Duodenal mucosa (tissue), 2 donors: Measurements from ENCODE around the gene SLC6A15.

ENCODE experiments used
- H3K27ac ChIP-seq: one replicate; pipeline ENCODE4 v1.7.0; 2013; ENCODE audit warnings: low read depth, low read length
- H3K27me3 ChIP-seq, 2 donors: one replicate each; pipeline ENCODE4 v1.7.0; 2013; ENCODE audit warnings: low read length in 2 of 2, control low read depth in 1 of 2; ENCODE audit not compliant: insufficient read depth in 2 of 2, control insufficient read depth in 1 of 2
- H3K36me3 ChIP-seq, 2 donors: one replicate each; pipeline ENCODE4 v1.7.0; 2013; ENCODE audit warnings: low read length in 2 of 2, control low read depth in 1 of 2; ENCODE audit not compliant: insufficient read depth in 2 of 2, control insufficient read depth in 1 of 2
- H3K4me1 ChIP-seq, 2 donors: one replicate each; pipeline ENCODE4 v1.7.0; 2013; ENCODE audit warnings: low read length in 2 of 2, control low read depth in 1 of 2; ENCODE audit not compliant: insufficient read depth in 2 of 2, control insufficient read depth in 1 of 2
- H3K4me3 ChIP-seq, 2 donors: one replicate each; pipeline ENCODE4 v1.7.0; 2013; ENCODE audit warnings: low read length in 2 of 2, low read depth in 1 of 2
- H3K9ac ChIP-seq, 2 donors: one replicate each; pipeline ENCODE4 v1.7.0; 2013; ENCODE audit warnings: low read length in 2 of 2, low read depth in 1 of 2
- H3K9me3 ChIP-seq, 2 donors: one replicate each; pipeline ENCODE4 v1.7.0; 2013; ENCODE audit warnings: low read length in 2 of 2, control low read depth in 1 of 2; ENCODE audit not compliant: control insufficient read depth in 1 of 2

SLC6A15 gene

GRCh38 chr12:84841591-84841990 is 71.0 kb downstream of the SLC6A15 start:
- no peak overlapping the region for H3K9ac ChIP-seq
- H3K36me3 ChIP-seq = no peaks in the 10 kb centered on the region
- no peaks in the 10 kb centered on the region for H3K4me1 ChIP-seq
- H3K4me3 ChIP-seq = no peak overlapping the region
- H3K27me3 ChIP-seq = no peaks in the 10 kb centered on the region
- no peaks in the 10 kb centered on the region for H3K9me3 ChIP-seq
- H3K27ac ChIP-seq = no peak overlapping the region

- H3K4me1 ChIP-seq = no peaks in the 10 kb centered on the region
- no peaks in the 10 kb centered on the region for H3K36me3 ChIP-seq
- H3K9me3 ChIP-seq = no peaks in the 10 kb centered on the region
- H3K9ac ChIP-seq = no peak overlapping the region
- H3K27me3 ChIP-seq = no peaks in the 10 kb centered on the region
- no peak overlapping the region for H3K4me3 ChIP-seq
- no peak overlapping the region for H3K27ac ChIP-seq
These were observed 72.2 kb downstream of the SLC6A15 start for GRCh38 chr12:84840356-84840755.

GRCh38 chr12:84826925-84827324 is 85.7 kb downstream of the SLC6A15 start:
- no peak overlapping the region for H3K4me3 ChIP-seq
- H3K4me1 ChIP-seq = no peaks in the 10 kb centered on the region
- no peaks in the 10 kb centered on the region for H3K36me3 ChIP-seq
- no peak overlapping the region for H3K9ac ChIP-seq
- H3K27ac ChIP-seq = no peak overlapping the region
- H3K27me3 ChIP-seq = no peaks in the 10 kb centered on the region
- H3K9me3 ChIP-seq = no peaks in the 10 kb centered on the region

- Histone ChIP-seq H3K9ac (no peak overlapping the region), H3K36me3 (no peaks in the 10 kb centered on the region), H3K4me1 (no peaks in the 10 kb centered on the region), H3K27me3 (no peaks in the 10 kb centered on the region), H3K9me3 (no peaks in the 10 kb centered on the region), H3K27ac (no peak overlapping the region), H3K4me3 (no peak overlapping the region)
These were observed 87.5 kb downstream of the SLC6A15 start for GRCh38 chr12:84825149-84825548.

GRCh38 chr12:84822525-84822924 is 90.1 kb downstream of the SLC6A15 start:
- Histone ChIP-seq H3K9ac (no peak overlapping the region), H3K27ac (no peak overlapping the region), H3K36me3 (no peaks in the 10 kb centered on the region), H3K4me1 (no peaks in the 10 kb centered on the region), H3K27me3 (no peaks in the 10 kb centered on the region), H3K9me3 (no peaks in the 10 kb centered on the region), H3K4me3 (no peak overlapping the region)

- Histone ChIP-seq H3K9ac (no peak overlapping the region), H3K36me3 (no peaks in the 10 kb centered on the region), H3K4me3 (no peak overlapping the region), H3K27me3 (no peaks in the 10 kb centered on the region), H3K9me3 (no peaks in the 10 kb centered on the region), H3K27ac (no peak overlapping the region), H3K4me1 (no peaks in the 10 kb centered on the region)
These were observed 95.5 kb downstream of the SLC6A15 start for GRCh38 chr12:84816916-84817695.

- no peak overlapping the region for H3K27ac ChIP-seq
- no peak overlapping the region for H3K4me3 ChIP-seq
- no peaks in the 10 kb centered on the region for H3K27me3 ChIP-seq
- no peaks in the 10 kb centered on the region for H3K4me1 ChIP-seq
- H3K36me3 ChIP-seq = no peaks in the 10 kb centered on the region
- no peak overlapping the region for H3K9ac ChIP-seq
- no peaks in the 10 kb centered on the region for H3K9me3 ChIP-seq
These were observed 97.8 kb downstream of the SLC6A15 start for GRCh38 chr12:84814664-84815245.

- H3K9me3 ChIP-seq = no peaks in the 10 kb centered on the region
- no peak overlapping the region for H3K4me3 ChIP-seq
- no peak overlapping the region for H3K9ac ChIP-seq
- H3K27me3 ChIP-seq = no peaks in the 10 kb centered on the region
- H3K4me1 ChIP-seq = no peaks in the 10 kb centered on the region
- H3K36me3 ChIP-seq = no peaks in the 10 kb centered on the region
- H3K27ac ChIP-seq = no peak overlapping the region
These were observed 98.6 kb downstream of the SLC6A15 start for GRCh38 chr12:84813780-84814663.

GRCh38 chr12:84811291-84811690 is 101.3 kb downstream of the SLC6A15 start:
- no peak overlapping the region for H3K27ac ChIP-seq

GRCh38 chr12:84810611-84811010 is 102.0 kb downstream of the SLC6A15 start:
- no peaks in the 10 kb centered on the region for H3K4me1 ChIP-seq
- H3K27ac ChIP-seq = no peak overlapping the region
- H3K9ac ChIP-seq = no peak overlapping the region
- no peaks in the 10 kb centered on the region for H3K9me3 ChIP-seq
- no peak overlapping the region for H3K4me3 ChIP-seq
- no peaks in the 10 kb centered on the region for H3K36me3 ChIP-seq
- H3K27me3 ChIP-seq = no peaks in the 10 kb centered on the region

More at GRCh38 chr12:84811291-84811690, 101.3 kb downstream of the SLC6A15 start:
- Histone ChIP-seq H3K4me3 (no peak overlapping the region), H3K27me3 (no peaks in the 10 kb centered on the region), H3K4me1 (no peaks in the 10 kb centered on the region), H3K9me3 (no peaks in the 10 kb centered on the region), H3K36me3 (no peaks in the 10 kb centered on the region), H3K9ac (no peak overlapping the region)
